ENCODE results near the gene SPOCD1. TPM values are rescaled to one million over a fixed set of nuclear protein-coding genes. Genes with fewer than 3 reads are reported as not detected.

SPOCD1 gene
- total RNA-seq, 2 donors from 2014 or later = 6.6 to 10.6 TPM

GRCh38 chr1:31782421-31783410, 33.1 kb downstream of the SPOCD1 start:
- ATAC-seq (ENCODE audit: insufficient number of reproducible peaks, low FRiP score, low read depth) = no peak
- Histone ChIP-seq H3K4me3 (no peak overlapping the region), H3K9me3 (no peaks in the 10 kb centered on the region), H3K4me1 (ENCODE audit: control insufficient read depth in 1 of 2, low read depth in 2 of 2) (peaks cover 0 to 4% of the 10 kb centered on the region in 2 donors), H3K27ac (no peak overlapping the region), H3K36me3 (no peaks in the 10 kb centered on the region), H3K27me3 (replicated peaks; ENCODE audit: insufficient read depth) (no peaks in the 10 kb centered on the region)
- TF ChIP-seq, protein P1, sequence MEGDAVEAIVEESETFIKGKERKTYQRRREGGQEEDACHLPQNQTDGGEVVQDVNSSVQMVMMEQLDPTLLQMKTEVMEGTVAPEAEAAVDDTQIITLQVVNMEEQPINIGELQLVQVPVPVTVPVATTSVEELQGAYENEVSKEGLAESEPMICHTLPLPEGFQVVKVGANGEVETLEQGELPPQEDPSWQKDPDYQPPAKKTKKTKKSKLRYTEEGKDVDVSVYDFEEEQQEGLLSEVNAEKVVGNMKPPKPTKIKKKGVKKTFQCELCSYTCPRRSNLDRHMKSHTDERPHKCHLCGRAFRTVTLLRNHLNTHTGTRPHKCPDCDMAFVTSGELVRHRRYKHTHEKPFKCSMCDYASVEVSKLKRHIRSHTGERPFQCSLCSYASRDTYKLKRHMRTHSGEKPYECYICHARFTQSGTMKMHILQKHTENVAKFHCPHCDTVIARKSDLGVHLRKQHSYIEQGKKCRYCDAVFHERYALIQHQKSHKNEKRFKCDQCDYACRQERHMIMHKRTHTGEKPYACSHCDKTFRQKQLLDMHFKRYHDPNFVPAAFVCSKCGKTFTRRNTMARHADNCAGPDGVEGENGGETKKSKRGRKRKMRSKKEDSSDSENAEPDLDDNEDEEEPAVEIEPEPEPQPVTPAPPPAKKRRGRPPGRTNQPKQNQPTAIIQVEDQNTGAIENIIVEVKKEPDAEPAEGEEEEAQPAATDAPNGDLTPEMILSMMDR (IDR thresholded peaks at IDR 0.05) = no peak
- DNase-seq (ENCODE audit: low spot score) = no peak

DNA sequence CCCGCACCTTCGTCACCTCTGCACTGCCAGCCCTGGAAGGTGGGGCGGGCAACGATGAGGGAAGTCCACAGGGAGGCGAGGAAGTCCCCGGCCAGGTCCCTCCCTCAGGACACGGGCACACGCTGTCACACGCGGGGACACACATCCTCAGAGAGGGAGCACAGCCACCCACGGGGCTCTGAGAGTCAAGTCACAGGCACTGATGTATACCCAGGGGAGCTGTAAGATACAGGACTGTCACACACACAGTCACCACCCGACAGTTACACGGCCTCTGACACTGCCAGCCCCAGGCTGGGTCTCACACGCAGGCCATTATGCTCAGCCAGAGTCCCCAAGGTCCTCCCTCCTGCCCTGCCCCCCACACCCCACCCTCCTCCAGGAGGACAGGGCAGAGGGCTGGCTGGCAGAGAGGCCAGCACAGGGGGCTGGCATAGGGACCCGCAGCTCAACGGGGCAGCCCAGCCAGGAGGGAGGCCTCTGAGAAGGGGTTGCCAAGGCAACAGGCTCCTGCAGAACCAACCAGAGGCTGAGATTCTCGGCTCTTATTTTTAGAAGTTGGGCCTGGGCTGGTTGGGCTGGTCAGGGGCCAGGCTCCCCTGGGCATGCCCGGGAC, 34.0 kb downstream of the SPOCD1 start:
- no peak overlapping the region for H3K27ac ChIP-seq
- no peaks in the 10 kb centered on the region for H3K27me3 ChIP-seq (replicated peaks; ENCODE audit: insufficient read depth)
- DNase-seq (ENCODE audit: low spot score) (no peak), ATAC-seq (ENCODE audit: insufficient number of reproducible peaks, low FRiP score, low read depth) (no peak)
- H3K9me3 ChIP-seq = no peaks in the 10 kb centered on the region
- TF ChIP-seq, protein P1 (IDR thresholded peaks at IDR 0.05) = no peak
- no peaks in the 10 kb centered on the region for H3K36me3 ChIP-seq
- no peak overlapping the region for H3K4me3 ChIP-seq
- H3K4me1 ChIP-seq (ENCODE audit: control insufficient read depth in 1 of 2, low read depth in 2 of 2) = peaks cover 0 to 4% of the 10 kb centered on the region in 2 donors

GRCh38 chr1:31781138-31781755, 34.6 kb downstream of the SPOCD1 start:
- ATAC-seq (ENCODE audit: insufficient number of reproducible peaks, low FRiP score, low read depth) (no peak), DNase-seq (ENCODE audit: low spot score) (no peak)
- TF ChIP-seq, protein P1 (IDR thresholded peaks at IDR 0.05) = no peak

DNA sequence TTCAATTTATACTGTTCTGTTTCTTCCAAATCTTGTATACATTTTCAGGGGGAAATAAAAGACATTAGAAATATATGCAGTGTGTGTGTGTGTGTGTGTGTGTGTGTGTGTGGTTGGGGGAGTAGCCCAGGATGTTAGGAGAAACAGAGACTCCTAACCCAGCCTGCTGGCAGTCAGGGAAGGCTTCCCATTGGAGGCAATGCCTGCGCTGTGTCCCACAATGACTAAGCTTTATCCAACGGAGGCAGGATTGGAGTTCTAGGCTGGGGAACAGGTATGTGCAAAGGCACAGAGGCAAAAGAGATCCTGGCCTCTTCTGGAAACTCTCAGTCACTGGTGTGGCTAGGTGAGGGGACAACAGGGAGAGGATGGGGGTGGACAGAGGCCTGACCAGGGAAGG, 35.2 kb downstream of the SPOCD1 start:
- Histone ChIP-seq H3K27ac (no peak overlapping the region), H3K4me3 (no peak overlapping the region), H3K4me1 (ENCODE audit: control insufficient read depth in 1 of 2, low read depth in 2 of 2) (peaks cover 0 to 4% of the 10 kb centered on the region in 2 donors), H3K36me3 (no peaks in the 10 kb centered on the region), H3K27me3 (replicated peaks; ENCODE audit: insufficient read depth) (no peaks in the 10 kb centered on the region), H3K9me3 (no peaks in the 10 kb centered on the region)
- TF ChIP-seq, protein P1 (IDR thresholded peaks at IDR 0.05) = no peak
- ATAC-seq (ENCODE audit: insufficient number of reproducible peaks, low FRiP score, low read depth) (no peak), DNase-seq (ENCODE audit: low spot score) (no peak)

More at GRCh38 chr1:31781138-31781755, 34.6 kb downstream of the SPOCD1 start:
- no peaks in the 10 kb centered on the region for H3K27me3 ChIP-seq (replicated peaks; ENCODE audit: insufficient read depth)
- H3K4me1 ChIP-seq (ENCODE audit: control insufficient read depth in 1 of 2, low read depth in 2 of 2) = peaks cover 0 to 4% of the 10 kb centered on the region in 2 donors
- H3K36me3 ChIP-seq = no peaks in the 10 kb centered on the region
- H3K4me3 ChIP-seq = no peak overlapping the region
- H3K27ac ChIP-seq = no peak overlapping the region
- H3K9me3 ChIP-seq = no peaks in the 10 kb centered on the region

GRCh38 chr1:31779687-31780086, 36.1 kb downstream of the SPOCD1 start:
- no peaks in the 10 kb centered on the region for H3K27me3 ChIP-seq (replicated peaks; ENCODE audit: insufficient read depth)
- no peak for ATAC-seq (ENCODE audit: insufficient number of reproducible peaks, low FRiP score, low read depth)
- H3K4me3 ChIP-seq = no peak overlapping the region
- no peaks in the 10 kb centered on the region for H3K36me3 ChIP-seq
- H3K9me3 ChIP-seq = no peaks in the 10 kb centered on the region
- H3K27ac ChIP-seq = no peak overlapping the region
- DNase-seq (ENCODE audit: low spot score) = no peak
- TF ChIP-seq, protein P1 (IDR thresholded peaks at IDR 0.05) = no peak
- peaks cover 0 to 4% of the 10 kb centered on the region in 2 donors for H3K4me1 ChIP-seq (ENCODE audit: control insufficient read depth in 1 of 2, low read depth in 2 of 2)

Data from thoracic aorta (tissue), 2 donors.